HG02870 (cell line): Measurements from ENCODE around the gene MYLIP.
"Not testable (repeated sequence)": the region's sequence is repeated elsewhere in the genome, so short reads cannot be mapped to it uniquely, and the experiment has no call there.

Experiments
- ATAC-seq: cut with Tn5 transposase; IDR thresholded peaks from one replicate; pipeline ENCODE4 v1.9.1; 2021; ENCODE audit warnings: mild to moderate bottlenecking, moderate library complexity; ENCODE audit not compliant: unreplicated experiment

MYLIP gene

DNA sequence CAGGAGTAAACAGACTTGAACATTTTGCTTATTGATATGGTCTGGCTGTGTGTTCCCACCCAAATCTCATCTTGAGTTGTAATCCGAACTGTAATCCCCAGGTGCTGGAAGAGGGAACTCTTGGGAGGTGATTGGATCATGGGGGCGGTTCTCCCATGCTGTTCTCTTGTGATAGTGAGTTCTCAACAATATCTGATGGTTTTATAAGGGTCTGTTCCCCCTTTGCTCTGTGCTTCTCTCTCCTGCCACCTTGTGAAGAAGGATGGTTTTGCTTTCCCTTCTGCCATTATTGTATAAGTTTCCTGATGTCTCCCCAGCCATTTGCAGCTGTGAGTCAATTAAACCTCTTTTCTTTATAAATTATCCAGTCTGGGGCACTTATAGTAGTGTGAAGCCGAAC lies 40.0 kb downstream of the MYLIP start:
- no peak for ATAC-seq

DNA sequence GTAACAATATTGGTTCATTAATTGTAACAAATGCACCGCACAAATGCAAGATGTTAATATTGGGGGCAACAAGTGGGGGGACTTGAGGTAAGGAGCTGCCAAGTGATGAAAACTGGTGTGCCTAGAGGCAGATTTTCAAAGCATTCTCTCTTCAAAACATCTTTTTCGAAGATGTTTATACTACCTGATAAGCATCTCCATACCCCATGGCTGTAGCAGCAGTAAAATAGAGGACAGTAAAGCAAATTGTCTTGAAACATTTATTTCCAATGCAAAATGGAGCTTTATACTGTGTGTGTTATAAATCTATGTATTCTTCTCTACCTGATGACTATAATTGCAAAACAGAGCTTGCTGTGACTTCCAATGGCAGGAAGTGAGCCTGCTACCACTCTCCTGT lies 42.5 kb downstream of the MYLIP start:
- no peak for ATAC-seq

DNA sequence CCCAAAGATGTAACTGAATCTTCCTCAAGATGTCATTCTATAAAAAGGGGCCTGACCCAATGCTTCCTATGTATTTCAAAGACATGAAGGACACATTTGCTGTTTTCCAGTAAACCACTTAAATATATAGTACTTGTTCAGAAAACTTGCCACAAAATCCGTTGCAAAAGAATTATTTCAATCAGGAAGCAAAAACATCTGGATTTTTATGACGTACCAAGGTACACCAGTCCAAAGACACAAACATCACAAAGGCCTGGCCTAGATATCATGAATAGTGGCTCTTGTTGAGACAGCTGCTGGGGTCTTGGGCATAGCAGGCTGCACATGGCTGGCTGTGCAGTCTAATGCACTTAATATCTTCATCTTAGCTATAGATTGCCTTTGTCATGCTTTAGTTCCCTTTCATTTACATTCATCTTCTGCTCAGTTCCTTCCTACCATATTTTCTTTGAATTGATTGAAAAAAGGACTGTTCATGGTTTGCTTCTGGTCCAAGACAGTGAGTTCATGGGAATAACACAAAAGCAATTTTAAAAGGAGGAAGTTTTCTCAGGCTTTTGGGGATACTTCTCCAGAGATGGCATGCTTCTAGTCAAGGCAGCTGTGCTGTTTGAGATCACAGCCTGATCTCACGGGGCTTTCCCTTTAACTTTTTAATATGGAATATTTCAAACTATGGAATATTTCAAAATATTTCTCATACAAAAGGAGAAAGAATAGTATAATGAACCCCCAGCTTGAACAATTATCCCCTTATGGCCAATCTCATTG lies 44.5 kb downstream of the MYLIP start:
- no peak for ATAC-seq

DNA sequence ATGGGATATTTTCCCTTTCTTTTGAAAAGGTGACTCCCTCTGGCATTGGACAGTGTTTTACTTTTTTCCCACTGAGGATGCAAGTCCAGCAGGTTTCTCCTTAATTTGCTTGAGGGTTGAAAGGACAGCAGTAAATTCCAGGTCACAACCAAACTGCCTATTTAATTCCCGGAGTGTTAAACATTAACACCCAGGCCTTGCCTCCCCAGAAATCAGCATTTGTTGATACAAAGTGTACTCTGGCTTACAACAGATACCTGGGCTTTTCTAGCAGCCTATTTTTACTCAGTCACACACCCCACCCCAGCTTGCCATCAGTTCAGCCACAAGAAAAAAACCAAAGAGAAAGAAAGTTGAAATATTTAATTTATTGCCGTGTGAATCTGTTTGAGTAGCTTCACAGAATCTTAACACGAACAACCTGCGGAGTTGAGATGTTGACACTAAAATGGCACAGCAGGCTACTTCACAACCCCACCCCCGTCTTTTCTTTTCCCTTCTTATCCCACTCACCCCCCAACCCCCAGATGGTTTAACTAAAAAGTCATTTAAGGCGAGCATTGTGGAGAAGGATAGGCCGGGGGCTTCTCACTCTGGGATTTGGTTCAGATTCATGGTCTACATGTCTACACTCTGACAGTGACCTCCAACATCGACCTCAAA lies 45.7 kb downstream of the MYLIP start:
- ATAC-seq = no peak

DNA sequence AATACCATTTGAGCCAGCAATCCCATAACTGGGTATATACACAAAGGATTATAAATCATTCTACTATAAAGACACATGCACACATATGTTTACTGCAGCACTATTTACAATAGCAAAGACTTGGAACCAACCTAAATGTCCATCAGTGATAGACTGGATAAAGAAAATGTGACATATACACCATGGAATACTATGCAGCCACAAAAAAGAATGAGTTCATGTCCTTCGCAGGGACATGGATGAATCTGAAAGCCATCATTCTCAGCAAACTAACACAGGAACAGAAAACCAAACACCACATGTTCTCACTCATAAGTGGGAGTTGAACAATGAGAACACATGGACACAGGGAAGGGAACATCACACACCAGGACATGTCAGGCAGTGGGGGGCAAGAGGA lies 47.7 kb downstream of the MYLIP start:
- ATAC-seq = not testable (repeated sequence)

DNA sequence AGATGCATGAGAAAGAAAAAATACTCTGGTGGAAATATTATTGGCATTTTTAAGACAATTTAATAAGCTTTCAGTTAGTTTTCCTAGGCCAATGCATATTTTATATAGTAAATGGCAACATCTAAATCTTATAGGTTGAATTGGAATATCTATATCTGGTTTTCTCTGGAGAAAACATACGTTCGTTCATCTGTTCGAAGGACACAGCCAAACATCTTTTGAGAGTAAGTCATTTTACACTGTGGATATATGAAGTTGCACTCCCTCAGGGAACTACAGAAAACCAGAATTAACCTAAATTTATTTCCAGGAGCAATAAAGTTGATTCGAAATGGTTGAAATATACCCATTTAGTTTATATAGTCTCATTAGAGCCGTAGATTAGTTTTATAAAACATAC lies 49.0 kb downstream of the MYLIP start:
- no peak for ATAC-seq

DNA sequence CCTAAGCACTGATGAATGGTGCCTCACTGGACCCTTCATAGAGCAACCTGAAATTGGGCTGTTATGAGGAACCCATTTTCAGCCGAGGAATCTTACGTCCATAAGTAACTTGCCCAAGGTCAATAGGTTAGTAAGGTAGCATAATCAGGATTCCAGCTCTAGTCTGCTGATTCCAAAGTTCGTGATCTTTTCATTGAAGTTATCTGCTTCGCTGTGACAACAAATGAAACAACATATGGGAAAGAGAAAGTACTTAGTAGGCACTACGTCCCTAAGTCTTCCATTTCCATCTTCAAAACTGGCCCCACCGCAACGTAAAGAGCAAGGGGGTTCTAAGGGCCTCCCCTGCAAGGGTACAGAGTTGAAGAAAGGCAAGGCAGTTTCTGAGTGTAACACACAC lies 49.5 kb downstream of the MYLIP start:
- ATAC-seq = no peak

DNA sequence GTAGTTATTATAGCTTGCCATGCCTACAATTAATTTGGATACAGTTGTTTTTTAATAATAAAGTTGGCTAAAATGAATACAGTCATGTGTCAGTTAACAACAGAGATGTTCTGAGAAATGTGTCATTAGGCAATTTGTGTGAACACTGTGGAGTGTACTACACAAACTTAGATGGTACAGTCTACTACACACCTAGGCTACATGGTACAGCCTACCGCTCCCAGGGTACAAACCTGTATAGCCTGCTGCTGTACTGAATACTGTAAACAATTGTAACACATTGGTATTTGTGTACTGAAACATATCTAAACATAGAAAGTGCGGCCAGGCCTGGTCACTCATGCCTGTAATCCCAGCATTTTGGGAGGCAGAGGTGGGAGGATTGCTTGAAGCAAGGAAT lies 50.2 kb downstream of the MYLIP start:
- ATAC-seq = no peak

DNA sequence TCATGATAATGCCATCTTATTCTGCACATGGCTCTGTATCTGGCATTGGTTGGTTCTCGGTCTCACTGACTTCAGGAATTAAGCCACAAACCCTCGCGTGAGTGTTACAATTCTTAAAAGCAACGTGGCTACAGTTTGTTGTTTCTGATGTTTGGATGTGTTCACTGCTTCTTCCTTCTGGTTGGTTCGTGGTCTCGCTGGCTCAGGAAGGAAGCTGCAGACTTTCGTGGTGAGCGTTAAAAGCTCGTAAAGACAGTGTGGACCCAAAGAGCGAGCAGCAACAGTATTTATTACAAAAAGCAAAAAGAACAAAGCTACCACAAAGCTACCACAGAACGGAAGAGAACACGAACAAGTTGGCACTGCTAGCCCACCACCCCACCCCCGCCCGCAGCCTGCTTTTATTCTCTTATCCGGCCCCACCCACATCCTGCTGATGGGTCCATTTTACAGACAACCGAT lies 51.1 kb downstream of the MYLIP start:
- no peak for ATAC-seq

DNA sequence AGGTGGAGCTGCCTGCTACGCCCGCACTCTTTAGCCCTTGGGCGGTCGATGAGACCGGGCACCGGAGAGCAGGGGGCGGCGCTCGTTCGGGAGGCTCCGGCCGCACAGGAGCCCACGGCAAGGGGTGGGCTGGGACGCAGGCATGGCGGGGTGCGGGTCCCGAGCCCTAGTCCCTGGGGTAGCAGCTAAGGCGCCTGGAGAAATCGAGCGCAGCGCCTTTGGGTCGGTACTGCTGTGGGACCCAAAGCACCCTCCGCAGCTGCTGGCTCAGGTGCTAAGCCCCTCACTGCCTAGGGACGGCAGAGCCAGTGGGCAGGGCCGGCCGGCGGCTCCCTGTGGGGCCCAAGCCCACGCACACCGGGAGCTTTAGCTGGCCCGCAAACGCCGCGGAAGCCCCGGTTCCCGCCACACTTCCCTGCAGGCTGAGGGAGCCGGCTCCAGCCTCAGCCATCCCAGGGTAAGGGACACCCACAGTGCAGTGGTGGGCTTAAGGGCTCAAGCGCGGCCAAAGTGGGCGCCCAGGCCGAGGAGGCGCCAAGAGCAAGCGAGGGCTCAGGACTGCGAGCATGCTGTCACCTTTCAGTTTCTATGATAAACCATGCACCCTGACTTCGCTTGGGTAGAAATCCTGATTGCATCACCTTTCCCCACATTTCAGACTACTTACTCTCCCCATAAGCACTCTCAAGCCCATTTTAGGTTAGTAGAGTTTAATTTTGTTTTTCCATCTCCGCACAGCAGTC lies 52.0 kb downstream of the MYLIP start:
- no peak for ATAC-seq

DNA sequence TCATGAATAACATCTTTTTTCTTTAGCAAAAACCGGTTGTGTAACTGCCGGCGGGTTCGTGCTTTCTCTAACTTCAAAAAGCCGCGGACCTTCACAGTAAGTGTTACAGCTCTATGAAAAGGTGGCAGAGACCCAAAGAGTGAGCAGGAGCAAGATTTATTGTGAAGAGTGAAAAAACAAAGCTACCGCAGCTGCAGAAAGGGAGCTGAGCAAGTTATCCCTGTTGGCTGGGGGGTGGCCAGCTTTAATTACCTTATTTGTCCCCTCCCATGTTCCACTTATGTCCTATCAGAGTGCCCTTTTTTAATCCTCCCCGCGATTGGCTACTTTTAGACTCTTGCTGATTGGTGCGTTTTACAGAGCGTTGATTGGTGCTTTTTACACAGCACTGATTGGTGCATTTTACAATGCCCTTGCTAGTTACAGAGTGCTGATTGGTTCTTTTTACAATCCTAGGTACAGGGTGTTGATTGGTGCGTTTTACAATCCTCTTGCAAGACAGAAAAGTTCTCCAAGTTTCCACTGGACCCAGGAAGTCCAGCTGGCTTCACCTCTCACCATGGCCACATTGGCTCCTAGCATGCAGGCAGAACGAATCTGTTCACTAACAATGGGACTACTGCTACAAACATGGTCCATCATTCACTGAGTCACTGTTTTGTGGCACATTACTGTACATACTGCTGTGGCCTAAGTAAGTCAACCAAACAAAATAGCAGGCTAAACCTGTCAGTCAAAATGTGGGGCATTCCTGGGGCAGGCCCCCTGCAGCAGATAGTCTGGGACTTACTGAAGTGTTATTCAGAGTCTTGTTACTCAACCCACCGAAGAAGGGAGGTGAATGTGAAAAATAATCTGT lies 52.8 kb downstream of the MYLIP start:
- no peak for ATAC-seq

DNA sequence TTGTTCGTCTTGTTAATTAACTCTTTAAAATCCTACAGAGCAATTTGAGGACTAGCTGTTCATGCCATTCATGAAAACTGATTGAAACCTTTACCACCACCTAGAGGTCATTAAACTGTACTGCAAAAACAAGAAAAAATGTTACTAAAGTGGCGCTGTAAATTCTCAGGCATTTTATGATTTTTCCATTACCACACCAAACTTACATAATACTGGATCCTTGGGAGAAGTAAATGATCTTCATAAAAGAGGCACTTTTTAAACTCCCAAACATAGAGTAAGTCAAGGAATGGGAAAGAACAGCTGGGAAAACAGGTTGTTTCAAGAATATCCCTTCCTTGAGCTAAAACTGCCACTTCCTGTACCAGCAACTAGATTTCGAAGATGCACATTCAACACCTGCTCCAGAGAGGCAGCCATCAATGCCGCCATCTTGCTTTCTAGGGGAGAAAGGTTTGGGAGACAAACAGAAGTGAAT lies 54.3 kb downstream of the MYLIP start:
- ATAC-seq = no peak

DNA sequence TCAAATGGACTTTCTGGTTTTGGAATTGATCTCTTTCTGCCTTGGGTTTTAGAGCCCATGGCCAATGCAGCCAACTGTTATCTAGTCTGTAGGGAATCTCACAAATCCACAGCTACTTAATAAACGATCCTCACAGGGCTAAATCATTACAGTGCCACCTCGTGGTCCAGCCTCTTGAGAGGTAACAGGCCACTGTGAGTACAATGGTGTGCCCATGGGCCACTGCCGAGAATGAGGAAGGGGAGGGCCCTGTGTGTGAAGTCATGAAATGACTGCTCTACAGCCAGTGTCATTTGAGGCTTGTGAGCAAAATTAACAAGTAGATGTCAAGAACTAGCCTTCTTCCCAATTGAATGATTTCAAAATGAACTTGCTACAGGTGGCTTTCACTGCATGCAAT lies 55.2 kb downstream of the MYLIP start:
- ATAC-seq = no peak

DNA sequence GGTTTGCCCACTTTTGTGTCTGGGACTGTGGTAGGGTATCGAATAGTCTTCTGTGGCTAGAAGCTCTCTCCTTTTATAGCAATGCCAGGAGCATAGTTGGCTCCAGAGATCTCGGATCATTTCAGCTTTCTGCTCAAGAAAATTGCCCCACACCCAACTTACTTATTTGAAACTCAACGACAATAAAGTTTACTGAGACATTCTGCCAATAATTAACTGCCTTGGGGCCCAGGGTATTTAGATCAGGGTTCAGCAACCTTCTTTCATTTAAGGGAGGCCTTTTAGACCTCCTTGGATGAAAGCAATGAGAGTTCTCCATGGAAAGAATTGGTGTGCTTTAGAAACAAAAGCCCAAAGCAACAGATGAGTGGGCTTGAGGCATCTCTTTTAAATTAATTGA lies 55.7 kb downstream of the MYLIP start:
- no peak for ATAC-seq

DNA sequence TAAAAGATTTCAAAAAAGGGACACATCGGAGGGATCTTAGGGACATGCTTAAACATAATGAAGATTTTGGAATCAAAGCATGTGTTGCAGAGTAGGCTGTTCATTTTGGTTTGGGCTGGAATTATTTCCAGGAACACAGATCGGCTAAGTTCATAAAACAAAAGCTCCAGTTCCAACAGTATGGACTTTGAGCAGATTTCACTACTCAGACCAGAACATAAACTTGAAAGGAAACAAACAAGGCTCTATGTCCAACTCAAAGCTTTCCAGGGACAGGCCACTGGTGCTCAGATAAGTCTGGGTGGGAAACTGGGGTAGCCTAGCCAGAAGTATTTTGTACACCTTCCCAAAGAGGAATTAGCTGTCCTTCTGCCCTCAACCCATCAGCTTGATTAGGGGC lies 58.3 kb downstream of the MYLIP start:
- ATAC-seq = no peak

DNA sequence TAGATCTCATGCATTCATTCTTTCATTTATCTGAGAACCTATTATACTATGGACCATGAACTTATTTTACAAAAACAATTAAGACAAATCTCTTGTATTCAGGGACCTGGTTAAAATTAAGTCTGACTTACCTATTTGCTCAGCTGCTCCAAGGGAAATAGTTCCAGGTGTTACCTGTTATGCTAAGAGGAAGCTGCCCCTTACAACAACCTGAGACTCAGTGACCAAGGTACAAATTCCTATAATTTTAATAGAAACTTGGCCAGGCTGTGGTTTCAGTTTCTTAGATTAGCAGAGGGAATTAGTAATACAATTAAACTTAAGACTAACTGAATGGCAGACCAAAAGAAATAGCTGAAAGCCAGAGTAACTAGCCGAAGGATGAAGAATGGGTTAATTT lies 61.3 kb downstream of the MYLIP start:
- no peak for ATAC-seq

DNA sequence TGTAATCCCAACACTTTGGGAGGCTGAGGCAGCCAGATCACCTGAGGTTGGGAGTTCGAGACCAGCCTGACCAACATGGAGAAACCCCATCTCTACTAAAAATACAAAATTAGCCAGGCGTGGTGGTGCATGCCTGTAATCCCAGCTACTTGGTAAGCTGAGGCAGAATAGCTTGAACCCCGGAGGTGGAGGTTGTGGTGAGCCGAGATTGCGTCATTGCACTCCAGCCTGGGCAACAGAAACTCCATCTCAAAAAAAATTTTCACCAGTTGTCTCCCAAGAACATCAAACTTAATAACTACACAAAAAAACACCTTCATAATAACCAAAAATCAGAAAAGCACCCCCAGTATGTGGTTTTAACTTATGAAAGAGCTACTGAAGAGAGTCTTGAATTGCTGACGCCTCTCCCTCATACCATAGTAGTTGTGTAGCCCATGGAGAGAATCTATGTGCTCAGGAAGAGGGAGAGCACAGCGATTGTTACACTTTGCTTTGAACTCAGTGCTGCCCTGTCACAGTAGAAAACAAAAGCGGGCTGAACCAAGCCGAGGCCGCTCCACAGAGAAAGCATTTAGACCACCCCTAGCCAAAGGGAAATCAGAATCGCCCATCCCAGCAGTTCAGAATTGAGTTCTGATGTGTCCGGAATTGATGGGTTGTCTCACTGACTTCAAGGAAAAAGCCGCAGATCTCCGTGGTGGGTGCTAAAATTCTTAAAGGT lies 67.5 kb downstream of the MYLIP start:
- no peak for ATAC-seq

DNA sequence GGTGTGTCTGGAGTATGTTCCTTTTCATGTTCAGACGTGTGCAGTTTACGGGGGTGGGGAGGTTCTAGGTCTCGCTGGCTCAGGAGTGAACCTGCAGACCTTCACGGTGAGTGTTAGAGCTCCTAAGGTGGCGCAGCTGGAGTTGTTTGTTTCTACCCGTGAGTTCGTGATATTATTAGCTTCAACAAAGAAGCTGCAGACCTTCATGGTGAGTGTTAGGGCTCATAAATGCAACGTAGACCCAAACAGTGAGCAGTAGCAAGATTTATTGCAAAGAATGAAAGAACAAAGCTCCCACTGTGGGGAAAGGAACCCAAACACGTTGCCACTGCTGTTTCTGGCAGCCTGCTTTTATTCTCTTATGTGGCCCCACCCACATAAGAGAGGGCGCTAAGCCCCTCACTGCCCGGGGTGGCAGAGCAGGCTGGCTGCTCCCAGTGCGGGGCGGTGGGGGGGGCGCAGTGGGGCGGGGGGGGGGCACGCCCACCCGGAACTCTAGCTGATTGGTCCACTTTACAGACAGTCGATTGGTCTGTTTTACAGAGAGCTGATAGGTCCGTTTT lies 68.2 kb downstream of the MYLIP start:
- ATAC-seq = no peak
